GM10266 (cell line): Measurements from ENCODE around the gene DCHS1.

Source experiments
- DNase-seq: peaks from one replicate; pipeline ENCODE4 v3.0.0; 2012; ENCODE audit errors: extremely low spot score
- CTCF ChIP-seq: IDR thresholded peaks from 2 replicates; pipeline ENCODE4 v1.5.1; 2012; ENCODE audit warnings: mild to moderate bottlenecking, low read depth; ENCODE audit not compliant: control insufficient read depth, insufficient read depth; ENCODE audit errors: missing control alignments

DCHS1 gene

GRCh38 chr11:6640985-6641701, 14.5 kb downstream of the DCHS1 start:
- TF ChIP-seq CTCF, result no peak
- DNase-seq, result no peak

- no peak for DNase-seq
Observed at GRCh38 chr11:6640036-6640984, 15.3 kb downstream of the DCHS1 start.

GRCh38 chr11:6638429-6638828, 17.2 kb downstream of the DCHS1 start:
- TF ChIP-seq CTCF, result peak; percentile 5

More at GRCh38 chr11:6640036-6640984, 15.3 kb downstream of the DCHS1 start:
- no peak for TF ChIP-seq CTCF

GRCh38 chr11:6637871-6638270, 17.7 kb downstream of the DCHS1 start:
- TF ChIP-seq CTCF, result no peak
- no peak for DNase-seq

More at GRCh38 chr11:6638429-6638828, 17.2 kb downstream of the DCHS1 start:
- no peak for DNase-seq

- TF ChIP-seq CTCF, result no peak
- no peak for DNase-seq
Observed at GRCh38 chr11:6636480-6636879, 19.1 kb downstream of the DCHS1 start.

- TF ChIP-seq CTCF, result no peak
- DNase-seq, result no peak
Observed at GRCh38 chr11:6635082-6635932, 20.3 kb downstream of the DCHS1 start.
